ENCODE data around the gene EHD4.

GRCh38 chr15:41921639-41922038, 50.7 kb downstream of the EHD4 start:
- no peak for TF ChIP-seq ZNF660 (tag by site-specific recombination; IDR thresholded peaks at IDR 0.05)
- TF ChIP-seq ZNF23 (tag by site-specific recombination; IDR thresholded peaks at IDR 0.05; ENCODE audit: borderline replicate concordance): no peak
- TF ChIP-seq REST (tag by site-specific recombination; IDR thresholded peaks at IDR 0.05): no peak

Data from HEK293 (cell line).